Measurements from ENCODE around the gene IL13RA1.
A peak's percentile ranks its signal among the peaks of the same experiment; 100 is the strongest.

Gene IL13RA1

DNA sequence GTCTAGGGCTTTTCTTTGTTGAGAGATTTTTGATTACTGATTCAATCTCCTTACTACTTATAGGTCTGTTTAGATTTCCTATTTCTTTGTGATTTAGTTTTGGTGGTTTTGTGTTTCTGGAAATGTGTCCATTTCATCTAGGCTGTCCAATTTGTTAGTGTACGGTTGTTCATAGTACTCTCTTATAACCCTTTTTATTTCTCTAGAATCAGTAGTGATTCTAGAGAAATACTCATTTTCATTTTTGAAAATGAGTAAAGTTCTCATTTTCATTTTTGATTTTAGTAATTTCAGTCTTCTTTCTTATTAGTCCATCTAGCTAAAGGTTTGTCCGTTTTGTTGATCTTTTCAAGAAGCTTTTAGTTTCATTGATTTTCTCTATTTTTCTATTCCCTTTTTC is 7.5 kb downstream of the IL13RA1 start:
- Histone ChIP-seq H3K36me3 (ENCODE audit: control insufficient read depth, insufficient read depth, low read length) (no peaks in the 10 kb centered on the region), H3K4me1 (ENCODE audit: control insufficient read depth, insufficient read depth, low read length) (no peaks in the 10 kb centered on the region), H3K9ac (ENCODE audit: low read length) (no peak overlapping the region), H3K4me3 (ENCODE audit: low read length) (no peak overlapping the region), H3K27me3 (ENCODE audit: control insufficient read depth, insufficient read depth, low read length) (no peaks in the 10 kb centered on the region), H3K27ac (ENCODE audit: low read depth, low read length) (no peak overlapping the region)

DNA sequence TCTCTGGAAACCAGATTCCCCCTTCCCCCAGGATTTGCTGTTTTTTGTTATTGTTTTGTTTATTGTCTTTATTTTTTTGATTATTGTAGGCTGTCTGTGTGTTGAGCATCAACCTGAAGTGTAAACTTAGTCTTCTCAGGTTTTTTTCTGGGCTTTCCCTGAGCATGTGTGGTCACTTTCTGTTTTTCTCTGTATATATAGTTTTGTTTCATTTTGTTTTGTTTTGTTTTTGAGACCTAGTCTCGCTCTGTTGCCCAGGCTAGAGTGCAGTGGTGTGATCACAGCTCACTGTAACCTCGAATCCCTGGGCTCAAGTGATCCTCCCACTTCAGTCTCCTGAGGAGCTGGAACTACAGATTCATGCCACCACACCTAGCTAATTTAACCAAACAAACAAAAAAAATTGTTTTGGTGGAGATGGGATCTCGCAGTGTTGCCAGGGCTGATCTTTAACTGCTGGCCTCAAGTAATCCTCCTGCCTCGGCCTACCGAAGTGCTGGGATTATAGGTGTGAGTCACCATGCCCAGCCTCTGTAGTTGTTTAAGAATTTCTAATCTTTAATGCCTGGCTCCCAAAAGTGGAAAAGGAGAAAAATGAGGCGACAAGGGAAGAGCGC is 9.1 kb downstream of the IL13RA1 start:
- no peak overlapping the region for H3K27ac ChIP-seq (ENCODE audit: low read depth, low read length)
- no peaks in the 10 kb centered on the region for H3K27me3 ChIP-seq (ENCODE audit: control insufficient read depth, insufficient read depth, low read length)
- no peaks in the 10 kb centered on the region for H3K36me3 ChIP-seq (ENCODE audit: control insufficient read depth, insufficient read depth, low read length)
- no peaks in the 10 kb centered on the region for H3K4me1 ChIP-seq (ENCODE audit: control insufficient read depth, insufficient read depth, low read length)
- no peak overlapping the region for H3K4me3 ChIP-seq (ENCODE audit: low read length)
- H3K9ac ChIP-seq (ENCODE audit: low read length) = no peak overlapping the region

DNA sequence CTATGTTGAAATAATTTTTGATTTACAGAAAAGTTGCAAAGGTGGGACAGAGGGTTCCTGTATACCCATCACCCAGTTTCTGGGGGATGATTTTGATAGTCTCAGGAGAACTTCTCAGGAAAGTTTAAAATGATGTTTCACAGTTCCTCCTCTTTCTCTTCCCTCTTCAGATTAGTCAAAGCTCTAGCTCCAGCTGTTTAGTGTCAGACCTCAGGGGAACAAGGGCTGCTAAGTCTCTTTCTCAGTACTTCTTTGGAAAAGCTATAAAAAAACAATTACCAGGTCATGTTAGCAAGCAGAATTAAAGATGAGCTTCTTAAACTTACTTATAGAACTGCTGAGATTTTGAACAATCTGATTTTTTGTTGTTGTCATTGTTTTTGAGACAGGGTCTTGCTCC is 12.2 kb downstream of the IL13RA1 start:
- Histone ChIP-seq H3K9ac (ENCODE audit: low read length) (no peak overlapping the region), H3K27ac (ENCODE audit: low read depth, low read length) (peak overlapping the region; percentile 28), H3K4me3 (ENCODE audit: low read length) (no peak overlapping the region), H3K4me1 (ENCODE audit: control insufficient read depth, insufficient read depth, low read length) (no peaks in the 10 kb centered on the region), H3K36me3 (ENCODE audit: control insufficient read depth, insufficient read depth, low read length) (no peaks in the 10 kb centered on the region), H3K27me3 (ENCODE audit: control insufficient read depth, insufficient read depth, low read length) (no peaks in the 10 kb centered on the region)

DNA sequence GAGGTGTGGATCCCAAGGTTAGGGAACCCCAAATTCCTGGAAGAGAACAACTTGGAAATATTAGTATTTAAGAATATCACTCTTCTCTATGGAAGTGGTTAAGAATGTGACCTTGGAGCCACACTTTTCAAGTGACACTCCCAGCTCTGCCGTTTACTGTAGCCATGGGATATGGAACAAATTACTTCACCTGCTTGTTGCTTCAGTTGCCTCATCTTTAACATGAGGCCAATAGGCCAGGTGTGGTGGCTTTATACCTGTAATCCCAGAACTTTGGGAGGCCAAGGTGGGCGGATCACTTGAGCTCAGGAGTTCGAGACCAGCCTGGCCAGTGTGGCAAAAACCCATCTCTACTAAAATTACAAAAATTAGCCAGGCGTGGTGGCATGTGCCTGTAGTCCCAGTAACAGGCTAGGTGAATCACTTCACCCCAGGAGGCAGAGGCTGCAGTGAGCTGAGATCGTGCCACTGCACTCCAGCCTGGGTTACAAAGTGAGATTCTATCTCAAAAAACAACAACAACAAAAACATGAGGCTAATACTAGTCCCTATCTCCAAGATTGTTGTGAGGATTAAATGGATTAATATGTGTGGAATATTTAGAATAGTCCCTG is 13.0 kb downstream of the IL13RA1 start:
- Histone ChIP-seq H3K27ac (ENCODE audit: low read depth, low read length) (peak overlapping the region; percentile 28), H3K9ac (ENCODE audit: low read length) (no peak overlapping the region), H3K4me1 (ENCODE audit: control insufficient read depth, insufficient read depth, low read length) (no peaks in the 10 kb centered on the region), H3K27me3 (ENCODE audit: control insufficient read depth, insufficient read depth, low read length) (no peaks in the 10 kb centered on the region), H3K4me3 (ENCODE audit: low read length) (no peak overlapping the region), H3K36me3 (ENCODE audit: control insufficient read depth, insufficient read depth, low read length) (no peaks in the 10 kb centered on the region)

DNA sequence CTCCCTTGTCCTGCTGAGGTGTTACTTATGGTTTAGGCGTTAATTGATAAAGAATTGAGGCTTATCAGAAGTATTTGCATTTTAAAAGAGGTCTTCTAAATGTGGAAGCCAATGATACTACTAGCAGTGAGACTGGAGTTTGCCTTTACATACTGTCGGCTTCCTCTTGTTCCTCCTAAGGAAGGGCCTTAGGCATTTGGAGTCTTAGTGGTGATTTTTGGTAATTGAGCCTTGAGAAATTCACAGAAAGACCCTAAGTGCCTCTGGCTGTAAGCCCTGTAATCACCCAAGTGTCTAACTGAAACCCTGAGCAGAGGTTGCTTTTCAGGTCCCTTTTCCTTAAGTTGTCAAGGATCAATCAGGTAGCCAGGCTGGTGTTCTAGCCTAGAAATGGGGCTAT is 14.8 kb downstream of the IL13RA1 start:
- no peaks in the 10 kb centered on the region for H3K4me1 ChIP-seq (ENCODE audit: control insufficient read depth, insufficient read depth, low read length)
- H3K27ac ChIP-seq (ENCODE audit: low read depth, low read length) = no peak overlapping the region
- no peaks in the 10 kb centered on the region for H3K36me3 ChIP-seq (ENCODE audit: control insufficient read depth, insufficient read depth, low read length)
- H3K27me3 ChIP-seq (ENCODE audit: control insufficient read depth, insufficient read depth, low read length) = no peaks in the 10 kb centered on the region
- no peak overlapping the region for H3K9ac ChIP-seq (ENCODE audit: low read length)
- no peak overlapping the region for H3K4me3 ChIP-seq (ENCODE audit: low read length)

DNA sequence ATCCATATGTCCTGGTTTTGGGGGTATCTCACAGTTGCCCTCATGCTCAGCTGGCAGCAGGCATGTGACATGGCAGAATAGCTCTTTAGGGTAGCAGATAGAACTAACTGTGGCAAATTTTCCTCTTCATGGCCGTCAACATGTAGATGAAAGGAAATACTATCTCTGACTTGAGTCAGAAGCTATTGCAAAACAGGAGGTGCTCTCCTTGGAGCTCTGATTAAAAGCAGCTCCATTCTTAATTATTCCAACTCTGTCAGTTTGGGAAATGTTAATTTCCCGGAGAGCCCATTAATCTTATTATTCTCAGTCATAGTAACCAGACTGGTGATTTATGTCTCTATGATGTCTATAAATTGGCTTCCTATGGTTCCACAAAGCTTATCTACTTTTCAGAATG is 18.2 kb downstream of the IL13RA1 start:
- no peak overlapping the region for H3K9ac ChIP-seq (ENCODE audit: low read length)

DNA sequence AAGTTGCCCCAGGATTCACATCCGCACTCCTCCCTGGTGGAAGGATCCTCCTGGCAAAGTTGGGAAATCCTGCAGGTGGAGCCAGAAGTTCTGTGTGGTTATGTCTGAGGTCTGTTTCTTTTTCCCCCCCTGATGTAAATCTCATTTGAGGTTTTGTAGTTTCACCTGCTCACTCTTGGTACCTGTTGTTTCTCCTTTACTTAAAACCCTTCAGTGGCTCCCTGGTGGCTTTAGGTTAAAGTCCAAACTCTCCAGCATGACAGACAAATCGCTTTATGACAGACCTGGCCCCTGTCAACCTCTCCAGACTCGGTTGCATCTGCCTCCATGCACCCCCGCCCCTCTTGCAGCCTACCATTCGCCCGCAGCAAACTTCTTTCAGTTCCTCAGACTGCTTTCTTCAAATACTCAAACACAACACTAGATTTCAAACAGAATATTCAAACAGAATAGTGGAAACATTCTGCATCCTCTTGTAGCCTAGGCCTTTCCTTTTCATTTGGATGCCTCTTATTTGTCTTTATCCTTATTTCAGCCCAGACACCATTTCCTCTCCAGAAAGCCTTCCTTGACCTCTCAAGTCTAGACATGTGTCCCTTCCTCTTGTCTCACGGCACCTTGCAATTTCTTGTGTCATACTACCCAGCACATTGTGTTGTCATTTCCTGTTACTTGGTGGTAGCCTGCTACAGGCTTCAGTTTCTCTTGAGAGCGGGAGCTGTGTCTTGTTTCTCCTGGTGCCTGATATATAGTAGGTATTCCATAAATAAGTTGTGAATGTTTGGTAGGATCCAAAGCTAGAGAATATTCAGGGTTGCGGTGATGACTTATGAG is 24.8 kb downstream of the IL13RA1 start:
- H3K4me3 ChIP-seq (ENCODE audit: low read length) = no peak overlapping the region
- H3K27ac ChIP-seq (ENCODE audit: low read depth, low read length) = no peak overlapping the region
- H3K27me3 ChIP-seq (ENCODE audit: control insufficient read depth, insufficient read depth, low read length) = no peaks in the 10 kb centered on the region
- H3K36me3 ChIP-seq (ENCODE audit: control insufficient read depth, insufficient read depth, low read length) = no peaks in the 10 kb centered on the region
- H3K4me1 ChIP-seq (ENCODE audit: control insufficient read depth, insufficient read depth, low read length) = no peaks in the 10 kb centered on the region
- H3K9ac ChIP-seq (ENCODE audit: low read length) = no peak overlapping the region

More for the DNA sequence above, 18.2 kb downstream of the IL13RA1 start:
- no peaks in the 10 kb centered on the region for H3K36me3 ChIP-seq (ENCODE audit: control insufficient read depth, insufficient read depth, low read length)
- no peak overlapping the region for H3K4me3 ChIP-seq (ENCODE audit: low read length)
- no peak overlapping the region for H3K27ac ChIP-seq (ENCODE audit: low read depth, low read length)
- no peaks in the 10 kb centered on the region for H3K27me3 ChIP-seq (ENCODE audit: control insufficient read depth, insufficient read depth, low read length)
- H3K4me1 ChIP-seq (ENCODE audit: control insufficient read depth, insufficient read depth, low read length) = no peaks in the 10 kb centered on the region

DNA sequence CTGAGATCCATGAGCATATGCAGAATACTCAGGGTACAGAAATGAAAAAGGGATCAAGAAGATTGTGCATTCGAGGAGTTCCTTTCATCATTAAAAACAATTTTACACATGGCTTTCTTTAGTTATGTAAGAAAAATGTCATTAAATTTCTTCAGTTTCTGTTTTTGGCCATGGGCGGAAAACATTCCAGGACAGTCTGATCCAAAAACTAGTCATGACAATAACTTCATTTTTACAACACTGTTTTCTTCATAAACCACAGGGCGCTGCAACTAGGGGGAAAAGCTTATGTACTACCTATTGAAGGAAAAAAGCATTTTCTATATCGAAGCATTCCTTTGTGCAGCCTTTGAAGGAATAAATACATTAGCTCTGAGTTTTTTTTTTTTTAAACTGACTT is 28.2 kb downstream of the IL13RA1 start:
- no peaks in the 10 kb centered on the region for H3K27me3 ChIP-seq (ENCODE audit: control insufficient read depth, insufficient read depth, low read length)
- no peak overlapping the region for H3K4me3 ChIP-seq (ENCODE audit: low read length)
- no peak overlapping the region for H3K27ac ChIP-seq (ENCODE audit: low read depth, low read length)

DNA sequence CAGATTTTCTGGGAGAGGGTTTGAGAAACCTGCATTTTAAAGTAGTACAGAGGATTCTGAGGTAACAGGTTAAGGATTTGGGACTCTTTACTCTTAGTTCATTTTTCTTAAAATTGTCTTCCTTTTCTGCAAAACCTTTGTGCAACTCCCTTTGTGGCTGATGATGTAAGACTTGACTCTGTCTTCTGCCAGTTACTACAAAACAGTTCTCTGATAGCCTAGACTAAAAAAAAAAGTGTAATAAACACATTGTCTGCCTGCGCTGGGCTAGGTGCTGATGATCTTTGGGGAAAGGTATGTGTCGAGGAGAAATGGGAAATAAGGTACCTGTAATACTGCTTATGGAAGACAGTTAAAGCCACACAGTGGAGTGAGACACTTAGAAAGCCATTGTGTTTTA is 28.7 kb downstream of the IL13RA1 start:
- Histone ChIP-seq H3K4me1 (ENCODE audit: control insufficient read depth, insufficient read depth, low read length) (no peaks in the 10 kb centered on the region), H3K9ac (ENCODE audit: low read length) (no peak overlapping the region), H3K4me3 (ENCODE audit: low read length) (no peak overlapping the region), H3K36me3 (ENCODE audit: control insufficient read depth, insufficient read depth, low read length) (no peaks in the 10 kb centered on the region), H3K27ac (ENCODE audit: low read depth, low read length) (no peak overlapping the region), H3K27me3 (ENCODE audit: control insufficient read depth, insufficient read depth, low read length) (no peaks in the 10 kb centered on the region)

More for the DNA sequence above, 28.2 kb downstream of the IL13RA1 start:
- no peaks in the 10 kb centered on the region for H3K4me1 ChIP-seq (ENCODE audit: control insufficient read depth, insufficient read depth, low read length)
- H3K9ac ChIP-seq (ENCODE audit: low read length) = no peak overlapping the region
- no peaks in the 10 kb centered on the region for H3K36me3 ChIP-seq (ENCODE audit: control insufficient read depth, insufficient read depth, low read length)

DNA sequence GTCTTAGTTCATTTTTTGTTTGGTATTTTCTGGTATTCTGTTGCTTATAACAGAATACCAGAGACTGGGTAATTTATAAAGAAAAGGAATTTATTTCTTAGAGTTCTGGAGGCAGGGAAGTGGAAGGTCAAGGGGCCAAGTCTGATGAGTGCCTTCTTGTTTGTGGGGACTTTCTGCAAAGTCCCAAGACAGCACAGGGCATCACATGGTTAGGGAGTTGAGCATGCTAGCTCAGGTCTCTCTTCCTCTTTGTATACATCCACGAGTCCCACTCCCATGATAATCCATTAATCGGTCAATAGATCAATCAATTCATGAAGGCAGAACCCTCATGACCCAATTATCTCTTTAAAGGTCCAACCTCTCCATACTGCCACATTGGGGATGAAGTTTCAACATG is 31.1 kb downstream of the IL13RA1 start:
- Histone ChIP-seq H3K27me3 (ENCODE audit: control insufficient read depth, insufficient read depth, low read length) (no peaks in the 10 kb centered on the region), H3K4me1 (ENCODE audit: control insufficient read depth, insufficient read depth, low read length) (no peaks in the 10 kb centered on the region), H3K9ac (ENCODE audit: low read length) (no peak overlapping the region), H3K36me3 (ENCODE audit: control insufficient read depth, insufficient read depth, low read length) (no peaks in the 10 kb centered on the region), H3K27ac (ENCODE audit: low read depth, low read length) (no peak overlapping the region), H3K4me3 (ENCODE audit: low read length) (no peak overlapping the region)

DNA sequence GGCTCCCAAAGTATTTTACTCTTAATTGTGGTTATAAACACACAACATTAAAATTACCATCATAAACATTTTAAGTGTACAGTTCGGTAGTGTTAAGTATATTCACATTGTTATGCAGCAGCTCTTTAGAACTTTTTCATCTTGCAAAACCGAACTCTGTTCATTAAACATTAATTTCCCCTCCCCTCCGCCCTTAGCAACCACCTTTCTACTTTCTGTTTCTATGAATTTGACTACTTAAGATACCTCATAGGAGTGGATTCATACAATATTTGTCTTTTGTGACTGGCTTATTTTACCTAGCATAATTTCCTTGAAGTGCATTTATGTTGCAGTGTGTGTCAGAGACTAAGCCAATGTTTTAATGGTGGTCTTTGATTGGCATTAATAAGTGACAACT is 32.6 kb downstream of the IL13RA1 start:
- Histone ChIP-seq H3K4me3 (ENCODE audit: low read length) (no peak overlapping the region), H3K27me3 (ENCODE audit: control insufficient read depth, insufficient read depth, low read length) (no peaks in the 10 kb centered on the region), H3K36me3 (ENCODE audit: control insufficient read depth, insufficient read depth, low read length) (no peaks in the 10 kb centered on the region), H3K27ac (ENCODE audit: low read depth, low read length) (no peak overlapping the region), H3K4me1 (ENCODE audit: control insufficient read depth, insufficient read depth, low read length) (no peaks in the 10 kb centered on the region), H3K9ac (ENCODE audit: low read length) (no peak overlapping the region)

DNA sequence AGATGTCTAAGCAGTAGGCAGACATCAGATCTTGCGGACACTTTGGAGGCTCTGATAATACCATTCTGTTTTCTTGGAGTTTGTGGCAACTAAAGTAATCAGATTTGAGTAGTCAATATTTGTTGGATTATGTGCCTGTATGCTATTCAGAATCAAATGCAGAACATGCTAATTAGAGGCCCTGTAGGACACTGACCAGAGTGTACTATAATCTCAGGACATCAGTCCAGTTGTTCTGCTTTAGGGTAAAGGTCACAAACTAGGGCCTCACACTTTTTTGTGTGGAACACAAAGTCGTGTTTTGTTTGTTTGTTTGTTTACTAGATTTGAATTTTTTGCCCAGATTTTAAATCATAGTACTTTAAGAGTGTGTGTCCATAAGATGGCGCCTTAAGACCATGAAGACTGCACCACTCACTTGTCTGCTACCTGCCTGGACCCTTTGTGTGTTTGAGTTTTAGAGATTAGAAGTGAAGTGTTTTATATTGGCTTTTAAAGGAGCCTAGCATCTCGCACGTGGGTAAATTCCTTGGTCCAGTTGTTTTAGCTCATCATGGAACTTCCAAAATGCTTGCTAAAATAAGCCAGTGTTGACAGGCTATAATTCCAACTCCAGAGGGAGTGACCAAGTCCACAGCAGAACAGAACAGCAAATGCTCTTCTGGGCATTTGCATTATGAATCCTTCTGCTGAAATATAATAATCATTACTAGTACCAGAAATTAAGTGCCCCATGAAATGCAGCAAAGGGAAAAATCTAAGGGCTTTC is 34.7 kb downstream of the IL13RA1 start:
- no peak overlapping the region for H3K27ac ChIP-seq (ENCODE audit: low read depth, low read length)
- no peaks in the 10 kb centered on the region for H3K27me3 ChIP-seq (ENCODE audit: control insufficient read depth, insufficient read depth, low read length)
- H3K36me3 ChIP-seq (ENCODE audit: control insufficient read depth, insufficient read depth, low read length) = no peaks in the 10 kb centered on the region
- H3K4me3 ChIP-seq (ENCODE audit: low read length) = no peak overlapping the region
- no peak overlapping the region for H3K9ac ChIP-seq (ENCODE audit: low read length)
- no peaks in the 10 kb centered on the region for H3K4me1 ChIP-seq (ENCODE audit: control insufficient read depth, insufficient read depth, low read length)

Data from rectal smooth muscle tissue (tissue), 1 donor.